Tibial nerve (tissue), 4 donors: ENCODE data around the gene TTC23.

Experiments used
- EP300 ChIP-seq, 2 donors: sonication (generic); formaldehyde crosslinking; IDR thresholded peaks; one replicate each; pipeline ENCODE4 v1.6.1; 2017; ENCODE audit warnings: antibody characterized with exemption in 2 of 2, mild to moderate bottlenecking in 1 of 2
- POLR2A ChIP-seq, 2 donors: fragments of 450-650 bp; IDR thresholded peaks; one replicate each; pipeline ENCODE4 v1.6.1; 2017; ENCODE audit warnings: antibody characterized with exemption in 2 of 2, mild to moderate bottlenecking in 2 of 2, moderate library complexity in 2 of 2
- TF ChIP-seq, protein P1 (sequence below), 5 experiments: fragments of 200-600 bp in 3 of 5; fragments of 450-650 bp in 2 of 5; sonication (generic) in 3 of 5; IDR thresholded peaks; one replicate each; pipeline ENCODE4 v1.5.1; 2016 to 2019; ENCODE audit warnings: antibody characterized with exemption in 5 of 5, mild to moderate bottlenecking in 3 of 5, moderate library complexity in 2 of 5

DNA sequence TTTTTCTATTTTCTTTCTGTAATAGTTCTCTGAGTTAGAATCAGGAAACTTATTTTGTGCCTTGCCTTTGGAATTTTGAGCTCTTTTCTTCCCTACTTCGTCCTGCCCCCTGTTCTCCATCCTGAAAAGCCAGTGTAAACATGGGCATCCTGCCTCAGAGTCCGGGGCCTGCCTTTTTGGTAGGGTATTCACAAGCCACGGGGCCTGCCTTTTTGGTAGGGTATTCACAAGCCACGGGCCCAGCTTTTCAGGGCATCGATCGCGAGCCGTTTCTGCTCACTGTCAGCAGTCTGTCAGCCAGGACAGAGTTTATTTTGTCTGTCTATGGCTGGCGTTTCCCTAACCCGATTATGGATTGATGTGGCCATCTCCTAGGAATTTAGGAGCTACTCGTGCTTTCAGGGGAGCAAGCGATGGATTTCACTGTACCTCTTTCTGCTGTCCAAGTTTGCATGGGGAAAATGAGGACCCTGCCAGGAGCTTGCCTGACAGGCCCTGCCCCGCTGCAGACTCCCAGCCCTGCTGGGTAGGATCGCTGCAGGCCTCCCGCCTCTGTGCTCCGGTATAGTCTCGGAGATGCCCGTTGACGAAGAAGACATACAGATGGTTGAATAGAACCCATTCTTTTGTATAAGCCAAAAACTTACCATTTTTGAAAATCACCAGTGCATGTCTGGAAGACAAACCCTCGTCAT is 131.7 kb downstream of the TTC23 start:
- no peak for TF ChIP-seq EP300 (IDR thresholded peaks at IDR 0.05)
- TF ChIP-seq, protein P1, sequence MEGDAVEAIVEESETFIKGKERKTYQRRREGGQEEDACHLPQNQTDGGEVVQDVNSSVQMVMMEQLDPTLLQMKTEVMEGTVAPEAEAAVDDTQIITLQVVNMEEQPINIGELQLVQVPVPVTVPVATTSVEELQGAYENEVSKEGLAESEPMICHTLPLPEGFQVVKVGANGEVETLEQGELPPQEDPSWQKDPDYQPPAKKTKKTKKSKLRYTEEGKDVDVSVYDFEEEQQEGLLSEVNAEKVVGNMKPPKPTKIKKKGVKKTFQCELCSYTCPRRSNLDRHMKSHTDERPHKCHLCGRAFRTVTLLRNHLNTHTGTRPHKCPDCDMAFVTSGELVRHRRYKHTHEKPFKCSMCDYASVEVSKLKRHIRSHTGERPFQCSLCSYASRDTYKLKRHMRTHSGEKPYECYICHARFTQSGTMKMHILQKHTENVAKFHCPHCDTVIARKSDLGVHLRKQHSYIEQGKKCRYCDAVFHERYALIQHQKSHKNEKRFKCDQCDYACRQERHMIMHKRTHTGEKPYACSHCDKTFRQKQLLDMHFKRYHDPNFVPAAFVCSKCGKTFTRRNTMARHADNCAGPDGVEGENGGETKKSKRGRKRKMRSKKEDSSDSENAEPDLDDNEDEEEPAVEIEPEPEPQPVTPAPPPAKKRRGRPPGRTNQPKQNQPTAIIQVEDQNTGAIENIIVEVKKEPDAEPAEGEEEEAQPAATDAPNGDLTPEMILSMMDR (IDR thresholded peaks at IDR 0.05) = no peak
- no peak for TF ChIP-seq POLR2A (IDR thresholded peaks at IDR 0.05)
